Stimulated activated naive CD8-positive, alpha-beta T cell treated with anti-CD3 and anti-CD28 coated beads, Interleukin-15, Interleukin-2, amounts not matched to agents 100 ng/mL and 50 ng/mL, for 24 hours (primary cell): Measurements from ENCODE around the gene NLRP9.

ENCODE experiments used
- H3K27ac Mint-ChIP-seq: one replicate; pipeline ENCODE4 v1.8.0; 2021; ENCODE audit warnings: mild to moderate bottlenecking, mixed read lengths
- H3K27me3 Mint-ChIP-seq: one replicate; pipeline ENCODE4 v1.8.0; 2021; ENCODE audit warnings: mixed read lengths
- H3K36me3 Mint-ChIP-seq: one replicate; pipeline ENCODE4 v1.8.0; 2021; ENCODE audit warnings: low read depth, mixed read lengths
- H3K4me1 Mint-ChIP-seq: one replicate; pipeline ENCODE4 v1.8.0; 2021; ENCODE audit warnings: low read depth, mixed read lengths
- H3K4me3 Mint-ChIP-seq: one replicate; pipeline ENCODE4 v1.8.0; 2021; ENCODE audit warnings: mild to moderate bottlenecking, mixed read lengths
- H3K9me3 Mint-ChIP-seq: one replicate; pipeline ENCODE4 v1.8.0; 2021; ENCODE audit warnings: mixed read lengths

The NLRP9 gene

GRCh38 chr19:55676383-55676782, 61.8 kb downstream of the NLRP9 start:
- H3K27ac Mint-ChIP-seq: peak overlapping the region; percentile 59
- peaks cover 55% of the 10 kb centered on the region for H3K36me3 Mint-ChIP-seq
- H3K4me1 Mint-ChIP-seq: peaks cover 61% of the 10 kb centered on the region
- no peaks in the 10 kb centered on the region for H3K9me3 Mint-ChIP-seq
- H3K27me3 Mint-ChIP-seq: no peaks in the 10 kb centered on the region
- peak overlapping the region; percentile 94 for H3K4me3 Mint-ChIP-seq

- peaks cover 67% of the 10 kb centered on the region for H3K4me1 Mint-ChIP-seq
- H3K27me3 Mint-ChIP-seq: no peaks in the 10 kb centered on the region
- peak overlapping the region; percentile 94 for H3K27ac Mint-ChIP-seq
- no peaks in the 10 kb centered on the region for H3K9me3 Mint-ChIP-seq
- H3K36me3 Mint-ChIP-seq: peaks cover 59% of the 10 kb centered on the region
- peak overlapping the region; percentile 94 for H3K4me3 Mint-ChIP-seq
Observed at GRCh38 chr19:55675661-55676354, 62.4 kb downstream of the NLRP9 start.

DNA sequence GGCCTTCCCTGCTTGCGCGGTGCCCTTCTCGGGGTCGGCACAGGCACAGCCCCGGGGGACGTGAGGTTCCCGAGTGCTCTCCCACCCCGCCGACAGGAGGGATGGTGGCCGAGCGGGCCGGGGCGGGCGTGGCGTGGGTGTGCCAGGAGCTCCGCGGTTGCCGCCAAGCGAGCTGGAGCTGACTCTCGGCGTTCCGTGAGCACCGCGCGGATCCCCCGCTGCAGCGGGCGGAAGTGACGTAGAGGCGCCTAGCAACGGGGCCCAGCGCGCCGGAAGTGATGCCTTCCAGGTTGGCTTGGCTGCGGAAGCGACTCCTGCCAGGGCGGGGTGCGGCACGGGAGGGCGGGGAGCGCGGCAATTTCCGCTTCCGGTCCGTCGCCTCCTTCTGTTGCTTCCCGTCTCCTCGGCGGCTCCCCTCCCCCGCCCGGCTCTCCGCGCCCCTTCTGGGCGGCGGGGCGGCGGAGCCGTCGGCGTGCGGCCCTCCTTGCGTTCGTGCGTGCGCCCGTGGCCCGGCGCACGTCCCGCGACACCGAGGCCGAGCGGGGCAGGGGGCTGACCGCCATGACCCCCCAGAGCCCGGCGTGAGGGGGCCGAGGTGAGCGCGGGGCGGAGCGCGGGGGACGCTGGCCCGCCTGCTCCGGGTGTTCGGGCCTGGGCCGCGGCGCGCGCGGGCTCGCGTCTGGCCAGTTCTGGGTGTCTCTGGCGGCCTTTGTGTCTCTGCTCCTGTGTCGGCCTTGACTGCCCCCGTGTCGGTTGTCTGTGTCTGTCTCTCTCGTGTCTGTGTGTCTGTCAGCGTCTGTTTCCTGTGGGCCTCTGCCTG, 63.2 kb downstream of the NLRP9 start, which contains the start of gene EPN1:
EPN1 (plus strand) TSS at position 386 of the 820 bp plus-strand sequence. CDS start 3,402 bp downstream, outside the sequence.
- Mint-ChIP-seq H3K4me1 (peaks cover 67% of the 10 kb centered on the region), H3K27ac (peak within 1 kb of the TSS; percentile 94), H3K9me3 (no peaks in the 10 kb centered on the region), H3K4me3 (peak within 1 kb of the TSS; percentile 94), H3K27me3 (no peaks in the 10 kb centered on the region), H3K36me3 (peaks cover 60% of the 10 kb centered on the region)

DNA sequence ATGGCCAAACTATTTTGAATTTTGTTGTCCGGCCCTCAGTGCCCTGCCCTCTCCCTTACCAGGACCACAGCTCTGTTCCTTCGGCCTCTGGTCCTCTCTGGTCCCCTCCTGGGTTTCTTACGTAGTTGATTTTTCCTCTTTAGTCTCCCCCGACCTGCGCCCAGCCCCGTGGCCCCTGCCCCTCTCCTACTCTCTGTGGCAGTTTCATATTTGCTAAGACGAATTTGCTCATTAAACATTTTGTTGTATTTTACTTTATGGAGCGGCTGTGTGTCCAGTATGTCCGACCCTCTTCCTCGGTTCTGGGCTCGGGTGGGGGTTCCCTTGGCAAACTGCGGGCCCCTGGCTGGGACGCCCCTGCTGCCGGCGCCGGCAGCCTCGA, 63.8 kb downstream of the NLRP9 start:
- H3K4me1 Mint-ChIP-seq: peaks cover 65% of the 10 kb centered on the region
- peak overlapping the region; percentile 89 for H3K27ac Mint-ChIP-seq
- no peaks in the 10 kb centered on the region for H3K27me3 Mint-ChIP-seq
- peak overlapping the region; percentile 68 for H3K4me3 Mint-ChIP-seq
- peaks cover 61% of the 10 kb centered on the region for H3K36me3 Mint-ChIP-seq
- H3K9me3 Mint-ChIP-seq: no peaks in the 10 kb centered on the region

DNA sequence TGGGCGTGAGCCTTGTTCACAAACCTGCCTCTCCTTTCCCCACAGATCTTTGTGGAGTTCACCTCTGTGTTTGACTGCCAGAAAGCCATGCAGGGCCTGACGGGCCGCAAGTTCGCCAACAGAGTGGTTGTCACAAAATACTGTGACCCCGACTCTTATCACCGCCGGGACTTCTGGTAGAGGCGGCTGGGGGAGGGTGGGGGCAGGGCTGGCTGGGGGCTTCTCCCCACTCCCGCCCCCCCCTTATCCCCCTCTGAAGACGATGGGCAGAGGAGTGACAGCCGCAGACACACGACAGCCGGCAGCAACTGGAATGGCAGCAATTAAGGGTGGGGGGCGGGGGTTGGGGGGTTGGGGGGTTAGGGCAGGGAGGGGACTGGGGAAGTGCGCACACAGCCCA, 64.3 kb downstream of the NLRP9 start:
- Mint-ChIP-seq H3K36me3 (peaks cover 62% of the 10 kb centered on the region), H3K27ac (peak overlapping the region; percentile 59), H3K9me3 (no peaks in the 10 kb centered on the region), H3K4me3 (peak overlapping the region; percentile 32), H3K4me1 (peaks cover 60% of the 10 kb centered on the region), H3K27me3 (no peaks in the 10 kb centered on the region)

DNA sequence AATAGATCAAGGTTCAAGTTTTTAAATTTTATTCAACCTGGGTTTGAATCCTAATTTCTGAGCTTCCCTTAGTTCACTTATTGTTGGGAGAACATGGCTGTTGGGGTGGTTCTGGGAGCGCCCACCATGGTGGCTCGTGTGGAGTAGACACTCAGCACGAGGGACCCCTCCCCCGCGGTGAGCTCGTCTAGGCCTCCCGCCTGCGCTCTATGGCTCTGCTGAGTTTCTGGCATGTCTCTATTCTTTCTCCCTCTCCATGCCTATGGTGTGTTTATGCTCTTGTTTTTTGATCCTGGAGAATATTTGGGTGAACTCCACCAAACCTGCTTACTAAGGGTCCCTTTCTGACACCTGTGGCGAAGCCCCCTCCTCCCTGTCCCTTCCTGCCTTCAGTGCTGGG, 64.7 kb downstream of the NLRP9 start:
- peaks cover 57% of the 10 kb centered on the region for H3K36me3 Mint-ChIP-seq
- peak overlapping the region; percentile 32 for H3K4me3 Mint-ChIP-seq

DNA sequence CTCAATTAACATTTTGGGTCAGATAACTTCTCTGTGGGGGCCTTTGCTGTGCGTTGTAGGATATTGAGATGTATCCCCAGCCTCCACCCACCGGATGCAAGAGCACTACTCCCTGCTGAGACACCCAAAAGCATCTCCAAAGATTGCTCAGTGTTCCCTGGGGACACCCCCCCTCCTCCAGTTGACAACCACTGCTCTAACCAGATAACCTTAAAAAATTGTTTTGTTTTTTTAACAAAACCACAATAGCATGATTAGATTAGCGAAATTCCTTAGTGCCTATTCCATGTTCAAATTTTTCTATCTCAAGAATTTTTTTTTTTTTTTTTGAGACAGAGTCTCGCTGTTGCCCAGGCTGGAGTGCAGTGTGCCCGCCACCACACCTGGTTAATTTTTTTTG, 65.8 kb downstream of the NLRP9 start:
- peaks cover 54% of the 10 kb centered on the region for H3K36me3 Mint-ChIP-seq
- H3K9me3 Mint-ChIP-seq: no peaks in the 10 kb centered on the region
- H3K4me3 Mint-ChIP-seq: no peak overlapping the region
- H3K27me3 Mint-ChIP-seq: no peaks in the 10 kb centered on the region
- H3K27ac Mint-ChIP-seq: no peak overlapping the region
- H3K4me1 Mint-ChIP-seq: peaks cover 54% of the 10 kb centered on the region

More for the DNA sequence above, 64.7 kb downstream of the NLRP9 start:
- H3K27me3 Mint-ChIP-seq: no peaks in the 10 kb centered on the region
- peaks cover 55% of the 10 kb centered on the region for H3K4me1 Mint-ChIP-seq
- no peaks in the 10 kb centered on the region for H3K9me3 Mint-ChIP-seq
- peak overlapping the region; percentile 59 for H3K27ac Mint-ChIP-seq

DNA sequence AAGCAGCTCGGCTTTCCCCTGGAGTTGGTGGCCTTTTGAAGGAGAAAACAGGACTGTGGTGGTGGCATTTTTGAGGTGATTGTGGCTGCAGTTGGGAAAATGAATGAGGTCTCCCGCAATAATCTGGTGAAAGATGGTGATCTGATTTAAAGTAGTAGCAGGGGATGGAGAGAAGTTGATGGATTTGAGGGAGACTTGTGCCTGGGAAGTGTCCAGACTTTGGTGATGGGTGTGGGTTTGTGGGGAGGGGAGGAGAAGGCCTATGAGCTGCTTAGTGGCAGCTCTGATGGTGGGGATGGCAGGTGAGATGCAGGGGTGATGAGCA, 67.2 kb downstream of the NLRP9 start:
- H3K36me3 Mint-ChIP-seq: peaks cover 55% of the 10 kb centered on the region
- H3K4me1 Mint-ChIP-seq: peaks cover 47% of the 10 kb centered on the region
- peak overlapping the region; percentile 34 for H3K27ac Mint-ChIP-seq
- H3K27me3 Mint-ChIP-seq: no peaks in the 10 kb centered on the region
- H3K9me3 Mint-ChIP-seq: no peaks in the 10 kb centered on the region
- H3K4me3 Mint-ChIP-seq: no peak overlapping the region

DNA sequence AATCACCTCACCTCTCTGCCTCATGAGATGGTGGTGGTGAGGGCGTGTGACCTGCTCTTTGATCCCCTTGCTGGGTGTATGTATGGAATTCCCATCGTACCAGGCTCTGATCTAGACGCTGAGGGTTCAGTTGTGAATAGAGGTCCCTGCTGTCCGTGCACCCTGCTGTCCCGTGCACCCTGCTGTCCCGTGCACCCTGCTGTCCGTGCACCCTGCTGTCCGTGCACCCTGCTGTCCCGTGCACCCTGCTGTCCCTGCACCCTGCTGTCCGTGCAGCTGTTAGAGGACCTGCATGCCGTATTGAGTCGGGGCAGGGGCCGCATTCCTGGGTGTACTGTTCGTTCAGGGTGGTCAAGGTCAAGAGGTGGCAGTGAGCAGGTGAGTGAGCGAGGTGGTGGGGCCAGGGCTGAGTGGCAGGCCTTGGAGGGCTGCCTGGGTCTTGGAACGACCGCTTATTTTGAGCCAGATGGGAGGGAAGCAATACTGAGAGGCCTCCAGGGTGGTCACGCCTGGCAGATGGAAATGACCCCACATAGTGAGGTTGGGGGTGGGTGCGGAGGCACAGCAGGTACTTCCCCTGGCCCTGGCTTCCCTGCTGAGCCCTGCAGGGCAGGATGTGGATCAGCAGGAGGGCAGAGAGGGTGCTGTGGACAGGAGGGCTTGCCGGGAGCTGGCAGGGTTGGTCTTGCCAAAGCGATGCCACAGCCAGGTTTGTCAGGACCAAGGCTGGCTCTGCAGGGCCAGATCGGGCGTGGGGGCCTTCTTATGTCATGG, 67.7 kb downstream of the NLRP9 start:
- Mint-ChIP-seq H3K4me3 (no peak overlapping the region), H3K36me3 (peaks cover 57% of the 10 kb centered on the region), H3K27me3 (no peaks in the 10 kb centered on the region), H3K4me1 (peaks cover 49% of the 10 kb centered on the region), H3K27ac (peak overlapping the region; percentile 34), H3K9me3 (no peaks in the 10 kb centered on the region)

DNA sequence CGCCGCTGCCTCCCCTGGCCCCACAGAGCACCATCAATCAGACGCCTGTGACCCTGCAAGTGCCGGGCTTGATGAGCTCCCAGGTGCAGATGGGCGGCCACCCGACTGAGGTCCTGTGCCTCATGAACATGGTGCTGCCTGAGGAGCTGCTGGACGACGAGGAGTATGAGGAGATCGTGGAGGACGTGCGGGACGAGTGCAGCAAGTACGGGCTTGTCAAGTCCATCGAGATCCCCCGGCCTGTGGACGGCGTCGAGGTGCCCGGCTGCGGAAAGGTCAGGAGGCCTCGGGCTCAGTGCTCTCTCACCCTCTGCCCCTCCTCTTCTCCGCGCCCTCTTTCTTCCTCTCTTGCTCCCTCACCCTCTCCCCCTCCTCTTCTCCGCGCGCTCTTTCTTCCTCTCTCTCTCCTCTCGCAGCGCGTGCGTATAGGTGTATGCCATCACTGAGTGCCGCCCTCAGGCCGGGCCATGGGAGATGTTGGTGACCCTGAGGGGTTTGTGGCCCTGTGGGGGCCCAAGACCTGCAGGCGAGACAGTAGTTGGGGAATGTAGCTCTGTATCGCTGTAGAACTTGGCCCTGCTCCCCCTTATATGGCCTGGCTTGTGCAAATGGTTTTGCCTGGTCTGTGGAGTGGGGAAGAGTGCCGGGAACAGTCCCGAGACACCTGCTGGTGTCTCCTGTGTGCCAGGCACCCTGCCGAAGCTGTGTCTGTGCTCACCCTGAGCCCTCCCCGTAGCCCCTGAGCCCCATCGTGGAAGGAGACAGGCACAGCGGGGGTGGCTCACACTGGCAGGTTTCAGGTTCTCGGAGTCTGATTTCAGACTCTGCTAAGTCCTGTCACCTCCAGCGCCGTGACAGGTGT, 68.6 kb downstream of the NLRP9 start:
- H3K27me3 Mint-ChIP-seq: no peaks in the 10 kb centered on the region
- no peaks in the 10 kb centered on the region for H3K9me3 Mint-ChIP-seq
- H3K4me3 Mint-ChIP-seq: no peak overlapping the region
- H3K27ac Mint-ChIP-seq: no peak overlapping the region
- peaks cover 59% of the 10 kb centered on the region for H3K36me3 Mint-ChIP-seq
- H3K4me1 Mint-ChIP-seq: peaks cover 49% of the 10 kb centered on the region

GRCh38 chr19:55668603-55669348, 69.4 kb downstream of the NLRP9 start:
- no peak overlapping the region for H3K4me3 Mint-ChIP-seq
- no peak overlapping the region for H3K27ac Mint-ChIP-seq
- H3K36me3 Mint-ChIP-seq: peaks cover 63% of the 10 kb centered on the region
- peaks cover 43% of the 10 kb centered on the region for H3K4me1 Mint-ChIP-seq
- no peaks in the 10 kb centered on the region for H3K27me3 Mint-ChIP-seq
- no peaks in the 10 kb centered on the region for H3K9me3 Mint-ChIP-seq

DNA sequence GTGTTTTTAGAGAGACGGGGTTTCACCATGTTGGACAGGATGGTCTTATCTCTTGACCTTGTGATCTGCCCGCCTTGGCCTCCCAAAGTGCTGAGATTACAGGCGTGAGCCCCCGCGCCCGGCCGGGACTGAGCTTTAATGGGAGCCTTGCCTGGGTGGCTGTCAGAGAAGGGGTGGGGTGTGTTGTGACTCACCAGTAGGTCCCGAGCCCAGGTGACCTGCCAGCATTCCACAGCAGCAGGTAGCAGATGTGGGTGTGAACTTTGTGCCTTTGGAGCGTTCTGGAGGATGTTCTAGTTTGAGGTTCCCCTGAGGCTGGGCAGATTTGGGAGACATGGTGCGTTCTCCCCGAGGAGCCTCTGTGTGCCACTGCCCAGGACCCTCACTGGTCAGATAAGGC, 70.2 kb downstream of the NLRP9 start:
- H3K27ac Mint-ChIP-seq: no peak overlapping the region
- no peaks in the 10 kb centered on the region for H3K27me3 Mint-ChIP-seq
- H3K4me3 Mint-ChIP-seq: no peak overlapping the region
- peaks cover 64% of the 10 kb centered on the region for H3K36me3 Mint-ChIP-seq
- H3K9me3 Mint-ChIP-seq: no peaks in the 10 kb centered on the region
- peaks cover 45% of the 10 kb centered on the region for H3K4me1 Mint-ChIP-seq

GRCh38 chr19:55667511-55667910, 70.7 kb downstream of the NLRP9 start:
- no peak overlapping the region for H3K4me3 Mint-ChIP-seq
- H3K27me3 Mint-ChIP-seq: no peaks in the 10 kb centered on the region
- H3K27ac Mint-ChIP-seq: no peak overlapping the region
- H3K36me3 Mint-ChIP-seq: peaks cover 68% of the 10 kb centered on the region
- no peaks in the 10 kb centered on the region for H3K9me3 Mint-ChIP-seq
- peaks cover 49% of the 10 kb centered on the region for H3K4me1 Mint-ChIP-seq

GRCh38 chr19:55667006-55667381, 71.2 kb downstream of the NLRP9 start:
- H3K9me3 Mint-ChIP-seq: no peaks in the 10 kb centered on the region
- peaks cover 66% of the 10 kb centered on the region for H3K36me3 Mint-ChIP-seq
- H3K4me3 Mint-ChIP-seq: no peak overlapping the region
- H3K27ac Mint-ChIP-seq: no peak overlapping the region
- no peaks in the 10 kb centered on the region for H3K27me3 Mint-ChIP-seq
- H3K4me1 Mint-ChIP-seq: peaks cover 48% of the 10 kb centered on the region
